H1 (cell line): ENCODE measurements around the gene B9D1. TPM values are rescaled to one million over a fixed set of nuclear protein-coding genes. Genes with fewer than 3 reads are reported as not detected.

Source experiments
- CTCF ChIA-PET: fragments of 300-600 bp; sonication (Branson Sonifier 250); formaldehyde crosslinking; loops from one replicate; lab custom pipeline; 2021; ENCODE audit not compliant: partially characterized antibody; lab: Charles Lee
- POLR2A ChIA-PET: fragments of 300-600 bp; sonication (Branson Sonifier 250); formaldehyde crosslinking; loops from one replicate; lab custom pipeline; 2021; ENCODE audit warnings: inconsistent platforms; ENCODE audit not compliant: partially characterized antibody; lab: Charles Lee
- DNase-seq, 2 experiments: peaks; one replicate each; pipeline versions ENCODE4 v3.0.0 to v3.0.0-alpha.2; 2010 to 2022; ENCODE audit warnings: low spot score in 2 of 2, low read depth in 1 of 2, mixed read lengths in 1 of 2
- FAIRE-seq: peaks from 2 replicates; lab custom pipeline; 2011; peaks lifted over from hg19 to GRCh38; lab: Jason Lieb, UNC
- H2AFZ ChIP-seq: 2 replicates; pipeline ENCODE4 v1.8.1; 2012; ENCODE audit warnings: low read length, inconsistent platforms
- H2AK5ac ChIP-seq: 2 replicates; pipeline ENCODE4 v1.6.1; 2013; ENCODE audit warnings: low read depth, low read length
- H2BK120ac ChIP-seq: replicated peaks from 2 replicates; pipeline ENCODE3; 2013; ENCODE audit warnings: low read depth, low read length, inconsistent platforms
- H2BK12ac ChIP-seq: 2 replicates; pipeline ENCODE4 v1.6.1; 2013; ENCODE audit warnings: low read depth, low read length
- H2BK15ac ChIP-seq: 2 replicates; pipeline ENCODE4 v1.6.1; 2013; ENCODE audit warnings: low read length
- H2BK20ac ChIP-seq: 2 replicates; pipeline ENCODE4 v1.6.1; 2013; ENCODE audit warnings: low read length
- H2BK5ac ChIP-seq: 2 replicates; pipeline ENCODE4 v1.6.1; 2013; ENCODE audit warnings: low read depth, low read length
- H3K14ac ChIP-seq: 2 replicates; pipeline ENCODE4 v1.6.1; 2013; ENCODE audit warnings: inconsistent platforms; ENCODE audit not compliant: insufficient read length
- H3K18ac ChIP-seq: 2 replicates; pipeline ENCODE4 v1.6.1; 2013; ENCODE audit warnings: low read length; ENCODE audit errors: extremely low read depth
- H3K23ac ChIP-seq: 2 replicates; pipeline ENCODE4 v1.6.1; 2013; ENCODE audit warnings: inconsistent platforms; ENCODE audit not compliant: insufficient read length
- H3K23me2 ChIP-seq: 2 replicates; pipeline ENCODE4 v1.6.1; 2013; ENCODE audit warnings: low read depth, low read length
- H3K27ac ChIP-seq: 2 replicates; pipeline ENCODE4 v1.6.1; 2011; ENCODE audit warnings: low read depth, low read length, inconsistent platforms
- H3K27me3 ChIP-seq, 4 experiments: replicated peaks in 1 of 4; 1 replicate in 1 of 4; 2 replicates in 3 of 4; pipeline versions ENCODE4 v1.6.1 to v1.8.1; 2011 to 2013; ENCODE audit warnings: low read length in 3 of 4, mild to moderate bottlenecking in 3 of 4, inconsistent platforms in 2 of 4, mixed read lengths in 2 of 4, moderate library complexity in 1 of 4; ENCODE audit not compliant: control insufficient read depth in 3 of 4, insufficient read depth in 3 of 4; ENCODE audit errors: extremely low read depth in 1 of 4
- H3K36me3 ChIP-seq, 4 experiments: 2 replicates each; pipeline versions ENCODE4 v1.6.1 to v1.8.1; 2011 to 2013; ENCODE audit warnings: mild to moderate bottlenecking in 4 of 4, low read length in 3 of 4, moderate library complexity in 2 of 4, control low read depth in 1 of 4, inconsistent platforms in 1 of 4; ENCODE audit not compliant: insufficient read depth in 4 of 4, control insufficient read depth in 2 of 4
- H3K4ac ChIP-seq: replicated peaks from 2 replicates; pipeline ENCODE3; 2013; ENCODE audit warnings: low read length, low read depth, mixed read lengths, inconsistent platforms; ENCODE audit not compliant: insufficient read length
- H3K4me1 ChIP-seq, 4 experiments: replicated peaks in 1 of 4; 1 replicate in 1 of 4; 2 replicates in 3 of 4; pipeline versions ENCODE4 v1.6.1 to v1.8.1; 2011 to 2013; ENCODE audit warnings: low read length in 3 of 4, inconsistent platforms in 2 of 4, mixed read lengths in 1 of 4; ENCODE audit not compliant: insufficient read depth in 4 of 4, control insufficient read depth in 3 of 4
- H3K4me2 ChIP-seq, 2 experiments: 2 replicates each; pipeline versions ENCODE4 v1.6.1 to v1.8.1; 2011 to 2013; ENCODE audit warnings: low read depth in 2 of 2, low read length in 2 of 2, control low read depth in 1 of 2, inconsistent platforms in 1 of 2, mild to moderate bottlenecking in 1 of 2; ENCODE audit not compliant: insufficient read depth in 1 of 2
- H3K4me3 ChIP-seq, 4 experiments: fragments of 200-600, 300-600 bp in 1 of 4; sonication (generic), shearing (Covaris generic), sonication (Bioruptor Twin) in 1 of 4; 2 replicates each; pipeline versions ENCODE4 v1.5.1 to v1.8.1; 2011 to 2016; ENCODE audit warnings: low read length in 4 of 4, low read depth in 3 of 4, control low read depth in 2 of 4, inconsistent platforms in 2 of 4, mild to moderate bottlenecking in 2 of 4, mixed read lengths in 1 of 4, moderate library complexity in 1 of 4; ENCODE audit not compliant: insufficient read depth in 2 of 4; ENCODE audit errors: extremely low read depth in 1 of 4
- H3K56ac ChIP-seq: replicated peaks from 2 replicates; pipeline ENCODE3; 2013; ENCODE audit warnings: low read depth, mild to moderate bottlenecking, mixed read lengths, low read length, inconsistent platforms; ENCODE audit not compliant: insufficient read length
- H3K79me1 ChIP-seq: 2 replicates; pipeline ENCODE4 v1.6.1; 2013; ENCODE audit warnings: low read depth, low read length, control low read depth
- H3K79me2 ChIP-seq, 2 experiments: 2 replicates each; pipeline versions ENCODE4 v1.6.1 to v1.8.1; 2012 to 2013; ENCODE audit warnings: low read length in 2 of 2, mild to moderate bottlenecking in 2 of 2, inconsistent platforms in 1 of 2; ENCODE audit not compliant: insufficient read depth in 2 of 2, control insufficient read depth in 1 of 2
- H3K9ac ChIP-seq, 4 experiments: replicated peaks in 1 of 4; 1 replicate in 1 of 4; 2 replicates in 3 of 4; pipeline versions ENCODE4 v1.6.1 to v1.8.1; 2011 to 2013; ENCODE audit warnings: low read depth in 3 of 4, low read length in 3 of 4, control low read depth in 2 of 4, mild to moderate bottlenecking in 2 of 4, moderate library complexity in 2 of 4, inconsistent platforms in 1 of 4; ENCODE audit errors: extremely low read depth in 1 of 4
- H3K9me3 ChIP-seq, 2 experiments: 2 replicates each; pipeline versions ENCODE4 v1.6.1 to v1.8.1; 2012 to 2013; ENCODE audit warnings: mild to moderate bottlenecking in 2 of 2, moderate library complexity in 2 of 2, control low read depth in 1 of 2, inconsistent platforms in 1 of 2, low read depth in 1 of 2, low read length in 1 of 2, mixed read lengths in 1 of 2; ENCODE audit not compliant: insufficient read depth in 2 of 2
- H4K20me1 ChIP-seq, 2 experiments: replicated peaks in 1 of 2; 2 replicates each; pipeline versions ENCODE3 to v1.8.1; 2011 to 2013; ENCODE audit warnings: inconsistent platforms in 2 of 2, low read length in 2 of 2, mild to moderate bottlenecking in 1 of 2; ENCODE audit not compliant: insufficient read depth in 2 of 2, control insufficient read depth in 1 of 2
- H4K5ac ChIP-seq: 2 replicates; pipeline ENCODE4 v1.6.1; 2013; ENCODE audit warnings: low read length, low read depth, mixed read lengths, inconsistent platforms; ENCODE audit not compliant: insufficient read length
- H4K8ac ChIP-seq: 2 replicates; pipeline ENCODE4 v1.8.0; 2013; ENCODE audit warnings: mild to moderate bottlenecking, moderate library complexity, low read length, inconsistent platforms; ENCODE audit not compliant: insufficient read depth; ENCODE audit errors: extremely low read depth
- H4K91ac ChIP-seq: replicated peaks from 2 replicates; pipeline ENCODE3; 2013; ENCODE audit warnings: low read length, mixed read lengths, inconsistent platforms; ENCODE audit not compliant: insufficient read length
- ATF3 ChIP-seq: IDR thresholded peaks from 2 replicates; pipeline ENCODE4 v1.6.1; 2011; ENCODE audit warnings: low read depth, mild to moderate bottlenecking, low read length; ENCODE audit not compliant: insufficient read depth
- JUND ChIP-seq: IDR thresholded peaks from 2 replicates; pipeline ENCODE4 v1.6.1; 2011; ENCODE audit warnings: mild to moderate bottlenecking, improper control_type of control experiment, low read length
- MAX ChIP-seq: IDR thresholded peaks from 2 replicates; pipeline ENCODE4 v1.6.1; 2012; ENCODE audit warnings: inconsistent platforms
- SIRT6 ChIP-seq: IDR thresholded peaks from one replicate; pipeline ENCODE4 v1.7.1; 2012; ENCODE audit warnings: low read length, inconsistent platforms
- TAF1 ChIP-seq: IDR thresholded peaks from 2 replicates; pipeline ENCODE4 v1.6.1; 2011; ENCODE audit warnings: mild to moderate bottlenecking, low read depth, low read length
- TAF7 ChIP-seq: optimal IDR thresholded peaks from 2 replicates; pipeline ENCODE3; 2011; ENCODE audit warnings: low read depth, mild to moderate bottlenecking, inconsistent platforms, low read length, moderate library complexity, borderline replicate concordance
- WGBS, 2 experiments: shearing (Covaris generic) in 1 of 2; methylation state at CpG; one replicate each; pipeline versions ENCODE4 v1.1.6 to v1.1.7; 2013 to 2015; ENCODE audit warnings: low lambda C conversion rate in 2 of 2, mixed read lengths in 2 of 2, inconsistent platforms in 1 of 2, low coverage in 1 of 2, missing lambda C conversion rate in 1 of 2; ENCODE audit not compliant: insufficient replicate concordance in 2 of 2, insufficient coverage in 1 of 2, insufficient read length in 1 of 2; ENCODE audit errors: extremely low coverage in 1 of 2, missing lambda C conversion rate in 1 of 2; 5-methylcytosine and 5-hydroxymethylcytosine counted together
- polyA plus RNA-seq, 7 experiments: library from polyadenylated mRNA; depleted of rRNA in 3 of 7; stranded (reverse) in 5 of 7; unstranded in 2 of 7; fragments of >200 nt in 5 of 7; fragments of 200-250 nt in 2 of 7; gene quantifications; 1 replicate in 5 of 7; 2 replicates in 1 of 7; 4 replicates in 1 of 7; pipeline versions ENCODE4 v1.2.1 to v1.2.3, GENCODE V29; 2011 to 2013; ENCODE audit warnings: missing spikeins in 2 of 7, mixed read lengths in 2 of 7
- total RNA-seq: library from RNA; stranded (reverse); fragmentation: NEBNext Ultra II Directional; extraction: Animal tissue kit (Norgen Biotek cat#: 25700); gene quantifications from 2 replicates; pipeline ENCODE4 v1.2.1, GENCODE V29; 2021

The B9D1 gene
- total and polyA plus RNA-seq, 2 of the 8 experiments (the other 6 are each of a cell fraction or from before 2014, with no cell fraction given) = 24.6 to 65.7 TPM

- no peaks in the 10 kb centered on the region for H3K9me3 ChIP-seq
- no peak overlapping the region for H2AK5ac ChIP-seq
- H3K27ac ChIP-seq = no peak overlapping the region
- WGBS, 2 experiments = 89% methylated on average over 7 of the region's 7 CpGs; no CpG with 5 or more reads in 1 of the 2 experiments
- H2BK12ac ChIP-seq = no peak overlapping the region
- TF ChIP-seq SIRT6 (no peak), TAF1 (no peak), TAF7 (no peak), ATF3 (no peak), MAX (no peak), JUND (no peak)
- peaks cover 0 to 9% (median 2%) of the 10 kb centered on the region in 4 experiments; a peak in 3 of 7 replicates for H3K4me1 ChIP-seq
- no peak for DNase-seq
- no peak overlapping the region for H2AFZ ChIP-seq
- no peak overlapping the region for H3K4ac ChIP-seq
- H4K20me1 ChIP-seq = peaks cover 0 to 4% of the 10 kb centered on the region in 2 experiments
- H2BK15ac ChIP-seq = no peak overlapping the region
- H3K27me3 ChIP-seq = no peaks in the 10 kb centered on the region; a peak in 1 of 7 replicates
- no peak overlapping the region for H4K8ac ChIP-seq
- H3K18ac ChIP-seq = no peak overlapping the region
- H4K91ac ChIP-seq = no peak overlapping the region
- H3K56ac ChIP-seq = no peak overlapping the region
- H3K23me2 ChIP-seq = peaks cover 6% of the 10 kb centered on the region; the same call in 1 of the 2 replicates
- peaks cover 2% of the 10 kb centered on the region; the same call in 1 of the 2 replicates for H3K79me1 ChIP-seq
- H2BK120ac ChIP-seq = no peak overlapping the region
- H3K23ac ChIP-seq = no peak overlapping the region
- no peak overlapping the region for H2BK20ac ChIP-seq
- H3K79me2 ChIP-seq = no peaks in the 10 kb centered on the region
- H4K5ac ChIP-seq = no peak overlapping the region
- H2BK5ac ChIP-seq = no peak overlapping the region
- H3K14ac ChIP-seq = no peak overlapping the region
- H3K4me3 ChIP-seq = no peak overlapping the region
- no peak overlapping the region for H3K4me2 ChIP-seq
- CTCF ChIA-PET = interaction anchor here (1.2 to 2.1 kb wide), 3 partner anchors 16 to 408 kb away, joined by 3 to 8 read pairs (median 4); no protein-coding TSS in a partner anchor
- POLR2A ChIA-PET = interaction anchor here (1.2 kb wide), 1 partner anchor 19 kb away, joined by 3 read pairs; the partner anchor contains the start of gene MAPK7
- FAIRE-seq = no peak
- H3K36me3 ChIP-seq = peaks cover 0 to 7% (median 0%) of the 10 kb centered on the region in 4 experiments; a peak in 1 of 8 replicates
- H3K9ac ChIP-seq = no peak overlapping the region
Observed at GRCh38 chr17:19359151-19359550, 3.4 kb downstream of the B9D1 start.
